Smooth muscle cell (in vitro differentiated cells): ENCODE measurements around the gene REPIN1. TPM values are rescaled to one million over a fixed set of nuclear protein-coding genes. Genes with fewer than 3 reads are reported as not detected.

Source experiments
- DNase-seq: peaks from one replicate; lab custom pipeline; 2025; ENCODE audit not compliant: unreplicated experiment; lab: John Stamatoyannopoulos, UW
- H2AFZ ChIP-seq: fragments of 200-600 bp; sonication (generic); 2 replicates; pipeline ENCODE4 v1.6.0; 2016; ENCODE audit warnings: antibody characterized with exemption, low read depth, mild to moderate bottlenecking
- H3F3A ChIP-seq: fragments of 200-600 bp; sonication (generic); 2 replicates; pipeline ENCODE4 v1.6.0; 2017; ENCODE audit warnings: antibody characterized with exemption, low read depth
- H3K27ac ChIP-seq: fragments of 200-600 bp; sonication (generic); 2 replicates; pipeline ENCODE4 v1.5.1; 2016; ENCODE audit warnings: low read depth, mild to moderate bottlenecking
- H3K27me3 ChIP-seq: fragments of 200-600 bp; sonication (generic); 2 replicates; pipeline ENCODE4 v1.6.1; 2016; ENCODE audit warnings: low read depth, mild to moderate bottlenecking
- H3K36me3 ChIP-seq: fragments of 200-600 bp; sonication (generic); 2 replicates; pipeline ENCODE4 v1.5.1; 2016; ENCODE audit warnings: low read depth
- H3K4me1 ChIP-seq: fragments of 200-600 bp; sonication (generic); 2 replicates; pipeline ENCODE4 v1.5.1; 2016; ENCODE audit warnings: low read depth
- H3K4me2 ChIP-seq: fragments of 200-600 bp; sonication (generic); 2 replicates; pipeline ENCODE4 v1.6.0; 2016; ENCODE audit warnings: mild to moderate bottlenecking
- H3K4me3 ChIP-seq: fragments of 200-600 bp; sonication (generic); 2 replicates; pipeline ENCODE4 v1.5.1; 2016; ENCODE audit warnings: mild to moderate bottlenecking
- H3K79me2 ChIP-seq: fragments of 200-600 bp; sonication (generic); 2 replicates; pipeline ENCODE4 v1.6.0; 2016; ENCODE audit warnings: low read depth, mild to moderate bottlenecking
- H3K9ac ChIP-seq: fragments of 200-600 bp; sonication (generic); 2 replicates; pipeline ENCODE4 v1.6.0; 2016; ENCODE audit warnings: low read depth
- H3K9me3 ChIP-seq: fragments of 200-600 bp; sonication (generic); replicated peaks from 2 replicates; pipeline ENCODE4 v1.5.1; 2016; ENCODE audit warnings: low read depth
- H4K20me1 ChIP-seq: fragments of 200-600 bp; sonication (generic); 2 replicates; pipeline ENCODE4 v1.6.0; 2016; ENCODE audit warnings: low read depth
- WGBS: methylation state at CpG from one replicate; pipeline ENCODE4 v1.1.7; 2016; ENCODE audit warnings: low lambda C conversion rate; 5-methylcytosine and 5-hydroxymethylcytosine counted together
- polyA plus RNA-seq: library from polyadenylated mRNA; unstranded; fragments of >200 nt; fragmentation: Nextera tagmentation; extraction: Ambion mirVana; gene quantifications from 2 replicates; pipeline ENCODE4 v1.2.1, GENCODE V29; 2016
- total RNA-seq: library from RNA; depleted of rRNA; stranded (reverse); fragments of >200 nt; gene quantifications from 2 replicates; pipeline ENCODE4 v1.2.3, GENCODE V29; 2014
- TF ChIP-seq, protein P1 (sequence below): fragments of 200-600 bp; sonication (generic); IDR thresholded peaks from 2 replicates; pipeline ENCODE4 v1.5.1; 2017; ENCODE audit warnings: borderline replicate concordance, mild to moderate bottlenecking, antibody characterized with exemption; ENCODE audit not compliant: insufficient read depth, poor library complexity, severe bottlenecking

Gene REPIN1
- total and polyA plus RNA-seq, 2 experiments from 2014 or later: 55.5 to 60.9 TPM

DNA sequence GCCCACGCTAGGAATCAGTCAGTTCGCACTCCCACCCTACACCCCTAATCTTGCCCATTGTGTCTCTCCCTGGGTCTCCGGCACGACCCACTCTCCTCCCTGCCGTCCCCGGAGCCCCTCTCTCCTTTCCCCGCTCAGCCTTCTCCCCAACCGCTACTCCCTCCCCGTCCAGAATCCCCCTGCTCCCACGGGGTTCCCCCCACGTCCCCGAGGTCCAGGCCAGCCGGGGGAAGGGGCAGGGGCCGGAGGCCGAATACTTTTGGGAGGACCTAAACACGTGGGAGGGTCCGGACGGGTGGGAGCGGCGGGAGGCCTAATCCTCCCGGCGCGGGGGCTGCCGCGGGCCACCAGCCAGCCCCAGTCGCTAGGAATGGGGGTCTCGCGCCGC lies 27.8 kb upstream of the REPIN1 start:
- DNase-seq: no peak
- H3K4me1 ChIP-seq: peaks cover 16% of the 10 kb centered on the region
- H4K20me1 ChIP-seq: no peaks in the 10 kb centered on the region
- TF ChIP-seq, protein P1, sequence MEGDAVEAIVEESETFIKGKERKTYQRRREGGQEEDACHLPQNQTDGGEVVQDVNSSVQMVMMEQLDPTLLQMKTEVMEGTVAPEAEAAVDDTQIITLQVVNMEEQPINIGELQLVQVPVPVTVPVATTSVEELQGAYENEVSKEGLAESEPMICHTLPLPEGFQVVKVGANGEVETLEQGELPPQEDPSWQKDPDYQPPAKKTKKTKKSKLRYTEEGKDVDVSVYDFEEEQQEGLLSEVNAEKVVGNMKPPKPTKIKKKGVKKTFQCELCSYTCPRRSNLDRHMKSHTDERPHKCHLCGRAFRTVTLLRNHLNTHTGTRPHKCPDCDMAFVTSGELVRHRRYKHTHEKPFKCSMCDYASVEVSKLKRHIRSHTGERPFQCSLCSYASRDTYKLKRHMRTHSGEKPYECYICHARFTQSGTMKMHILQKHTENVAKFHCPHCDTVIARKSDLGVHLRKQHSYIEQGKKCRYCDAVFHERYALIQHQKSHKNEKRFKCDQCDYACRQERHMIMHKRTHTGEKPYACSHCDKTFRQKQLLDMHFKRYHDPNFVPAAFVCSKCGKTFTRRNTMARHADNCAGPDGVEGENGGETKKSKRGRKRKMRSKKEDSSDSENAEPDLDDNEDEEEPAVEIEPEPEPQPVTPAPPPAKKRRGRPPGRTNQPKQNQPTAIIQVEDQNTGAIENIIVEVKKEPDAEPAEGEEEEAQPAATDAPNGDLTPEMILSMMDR: no peak
- no peaks in the 10 kb centered on the region for H3K9me3 ChIP-seq
- no peak overlapping the region for H3K9ac ChIP-seq
- H3F3A ChIP-seq: no peaks in the 10 kb centered on the region
- peak overlapping the region; percentile 87 for H3K4me2 ChIP-seq
- peak overlapping the region; percentile 48 for H3K4me3 ChIP-seq
- H3K36me3 ChIP-seq: no peaks in the 10 kb centered on the region
- peaks cover 29% of the 10 kb centered on the region for H3K27me3 ChIP-seq
- WGBS: 5% methylated on average over 13 of the region's 29 CpGs
- H3K79me2 ChIP-seq: no peaks in the 10 kb centered on the region
- peak overlapping the region; percentile 58 for H2AFZ ChIP-seq
- H3K27ac ChIP-seq: no peak overlapping the region

DNA sequence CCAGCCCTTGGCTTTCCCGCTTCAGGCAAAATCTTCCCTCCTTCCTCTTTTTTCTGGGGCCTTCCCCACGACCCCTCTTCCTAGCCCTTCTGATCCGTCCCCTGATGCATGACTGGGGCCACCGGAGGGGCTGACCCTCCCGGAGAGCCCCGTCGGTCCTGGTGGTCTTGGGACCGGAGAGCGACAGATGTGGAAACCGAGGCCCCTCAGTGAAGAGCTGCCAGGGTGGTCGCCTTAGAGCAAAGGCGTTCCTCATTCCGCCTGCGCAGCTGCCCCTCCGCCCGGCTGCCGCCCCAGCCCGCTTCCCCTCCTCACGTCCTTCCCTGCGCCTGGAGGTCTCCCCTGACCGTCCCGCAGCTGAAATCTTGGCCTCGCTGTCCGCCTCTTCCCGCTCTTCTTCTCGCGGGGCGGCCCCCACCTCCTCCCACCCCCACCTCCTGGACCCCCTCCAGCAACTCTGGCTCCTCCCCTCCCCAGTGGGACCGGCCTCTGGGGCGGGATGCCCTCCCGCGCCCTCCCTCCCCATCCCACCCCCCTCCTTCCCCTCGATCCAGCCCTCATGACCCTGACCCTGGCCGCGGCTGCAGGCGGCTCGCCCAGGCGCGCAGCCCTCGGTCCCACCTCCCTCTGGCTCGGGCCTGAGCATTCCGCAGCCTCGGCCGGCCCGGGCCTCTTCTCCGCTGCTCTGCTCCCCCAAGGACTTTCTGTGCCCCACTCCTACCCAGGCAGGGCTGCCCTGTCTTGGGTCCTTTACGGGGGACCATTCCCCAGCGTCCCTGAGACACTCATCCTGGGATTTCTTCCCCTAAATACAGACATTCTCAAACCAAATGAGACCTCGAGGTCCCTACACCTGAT lies 27.1 kb upstream of the REPIN1 start, which contains the start of gene RARRES2:
Gene RARRES2, minus strand, starts transcription at position 367 of the 858 bp plus-strand sequence. CDS start 1,020 bp downstream, outside the sequence.
- no peaks in the 10 kb centered on the region for H4K20me1 ChIP-seq
- H3K9ac ChIP-seq: no peak within 1 kb of the TSS
- WGBS: 4% methylated on average over 27 of the region's 49 CpGs
- H2AFZ ChIP-seq: peak within 1 kb of the TSS; percentile 58
- no peaks in the 10 kb centered on the region for H3K36me3 ChIP-seq
- H3K79me2 ChIP-seq: no peaks in the 10 kb centered on the region
- peak within 1 kb of the TSS; percentile 87 for H3K4me2 ChIP-seq
- peaks cover 16% of the 10 kb centered on the region for H3K4me1 ChIP-seq
- H3K27me3 ChIP-seq: peaks cover 29% of the 10 kb centered on the region
- H3K27ac ChIP-seq: no peak within 1 kb of the TSS
- H3K9me3 ChIP-seq: no peaks in the 10 kb centered on the region
- no peak for DNase-seq
- peak within 1 kb of the TSS; percentile 48 for H3K4me3 ChIP-seq
- H3F3A ChIP-seq: no peaks in the 10 kb centered on the region
- TF ChIP-seq, protein P1: no peak

- Histone ChIP-seq H3F3A (no peaks in the 10 kb centered on the region), H3K27ac (no peak overlapping the region), H3K4me3 (no peak overlapping the region), H3K4me1 (peaks cover 16% of the 10 kb centered on the region), H3K9me3 (no peaks in the 10 kb centered on the region), H4K20me1 (no peaks in the 10 kb centered on the region), H2AFZ (no peak overlapping the region), H3K36me3 (no peaks in the 10 kb centered on the region), H3K4me2 (peak overlapping the region; percentile 87), H3K9ac (no peak overlapping the region), H3K79me2 (no peaks in the 10 kb centered on the region), H3K27me3 (peaks cover 29% of the 10 kb centered on the region)
- DNase-seq: no peak
- TF ChIP-seq, protein P1: no peak
- 82% methylated on average over 9 of the region's 9 CpGs for WGBS
Measured at GRCh38 chr7:150342121-150342408, 26.6 kb upstream of the REPIN1 start.

GRCh38 chr7:150343225-150343624 lies 25.4 kb upstream of the REPIN1 start:
- Histone ChIP-seq H3K4me3 (no peak overlapping the region), H3F3A (no peaks in the 10 kb centered on the region), H4K20me1 (no peaks in the 10 kb centered on the region), H2AFZ (no peak overlapping the region), H3K79me2 (no peaks in the 10 kb centered on the region), H3K36me3 (no peaks in the 10 kb centered on the region), H3K4me2 (no peak overlapping the region), H3K4me1 (peaks cover 16% of the 10 kb centered on the region), H3K9ac (no peak overlapping the region), H3K27me3 (peaks cover 29% of the 10 kb centered on the region), H3K9me3 (no peaks in the 10 kb centered on the region), H3K27ac (no peak overlapping the region)
- TF ChIP-seq, protein P1: no peak
- WGBS: 97% methylated on average over 2 of the region's 2 CpGs
- no peak for DNase-seq
